Right lobe of liver (tissue), 4 donors: ENCODE measurements around the gene DNAI4.

ENCODE experiments used
- CTCF ChIP-seq, 4 donors: fragments of 200-600 bp in 3 of 4; fragments of 450-650 bp in 1 of 4; IDR thresholded peaks; one replicate each; pipeline versions ENCODE4 v1.5.1 to v1.8.0; 2016 to 2022; ENCODE audit warnings: antibody characterized with exemption in 4 of 4, mild to moderate bottlenecking in 2 of 4
- POLR2A ChIP-seq: fragments of 450-650 bp; IDR thresholded peaks from one replicate; pipeline ENCODE4 v1.6.1; 2017; ENCODE audit warnings: antibody characterized with exemption, mild to moderate bottlenecking
- donor health status: DM: no; HTN: no; CAD: no.
- donor health status: DM: no; HTN: no; CAD: no.
- donor health status: DM: no; HTN: yes; CAD: no.

- TF ChIP-seq POLR2A (no peak), CTCF (IDR thresholded peaks at IDR 0.05) (no peak)
Observed at GRCh38 chr1:66925944-66926343, 1.3 kb upstream of the DNAI4 start.
